Stimulated activated effector memory CD8-positive, alpha-beta T cell treated with anti-CD3 and anti-CD28 coated beads, Interleukin-12 subunit alpha, Interleukin-12 subunit beta, amount 100 ng/mL, for 72 hours (primary cell): ENCODE data around the gene MRPL54.

Source experiments
- ATAC-seq: fragments of 150-1000 bp; cut with Tn5 transposase; 2 replicates; pipeline ENCODE4 v1.10.0; 2021
- DNase-seq, 2 donors: peaks; one replicate each; pipeline ENCODE4 v3.0.0; 2021 to 2022; ENCODE audit warnings: low spot score in 2 of 2
- H3K27ac Mint-ChIP-seq: one replicate; pipeline ENCODE4 v1.8.0; 2022; ENCODE audit warnings: mild to moderate bottlenecking, mixed read lengths
- H3K36me3 Mint-ChIP-seq: one replicate; pipeline ENCODE4 v1.8.0; 2022; ENCODE audit warnings: mild to moderate bottlenecking, mixed read lengths
- H3K4me1 Mint-ChIP-seq: one replicate; pipeline ENCODE4 v1.8.0; 2022; ENCODE audit warnings: mixed read lengths
- H3K4me3 Mint-ChIP-seq: one replicate; pipeline ENCODE4 v1.8.0; 2022; ENCODE audit warnings: mild to moderate bottlenecking, mixed read lengths
- H3K9me3 Mint-ChIP-seq: one replicate; pipeline ENCODE4 v1.8.0; 2022; ENCODE audit warnings: mixed read lengths

MRPL54 gene

GRCh38 chr19:3783660-3784584 is 21.4 kb downstream of the MRPL54 start:
- Mint-ChIP-seq H3K27ac (peak overlapping the region; percentile 68), H3K4me3 (peak overlapping the region; percentile 74), H3K9me3 (peaks cover 9% of the 10 kb centered on the region), H3K4me1 (peaks cover 26% of the 10 kb centered on the region), H3K36me3 (peaks cover 29% of the 10 kb centered on the region)
- DNase-seq (peak in 1 of 2 donors; percentile 43), ATAC-seq (peak; percentile 63)

- Mint-ChIP-seq H3K9me3 (peaks cover 9% of the 10 kb centered on the region), H3K4me3 (peak overlapping the region; percentile 74), H3K27ac (peak overlapping the region; percentile 68), H3K4me1 (peaks cover 33% of the 10 kb centered on the region), H3K36me3 (peaks cover 32% of the 10 kb centered on the region)
- DNase-seq (no peak), ATAC-seq (no peak)
These were observed 22.3 kb downstream of the MRPL54 start for GRCh38 chr19:3784607-3785450.

GRCh38 chr19:3785451-3785937 is 23.0 kb downstream of the MRPL54 start:
- peak; percentile 29 for ATAC-seq
- peaks cover 40% of the 10 kb centered on the region for H3K4me1 Mint-ChIP-seq
- peak overlapping the region; percentile 68 for H3K27ac Mint-ChIP-seq
- H3K36me3 Mint-ChIP-seq: peaks cover 32% of the 10 kb centered on the region
- no peak for DNase-seq
- H3K4me3 Mint-ChIP-seq: peak overlapping the region; percentile 74
- peaks cover 9% of the 10 kb centered on the region for H3K9me3 Mint-ChIP-seq

- Mint-ChIP-seq H3K4me1 (peaks cover 43% of the 10 kb centered on the region), H3K9me3 (peaks cover 9% of the 10 kb centered on the region), H3K36me3 (peaks cover 32% of the 10 kb centered on the region), H3K4me3 (peak within 1 kb of the TSS; percentile 74), H3K27ac (peak within 1 kb of the TSS; percentile 68)
- ATAC-seq: peak; percentile 53
- peak in 1 of 2 donors; percentile 71 for DNase-seq
These were observed 23.7 kb downstream of the MRPL54 start, which contains the start of gene MATK for GRCh38 chr19:3785938-3786824. TSS of gene MATK (minus strand) at chr19:3786381. CDS start at chr19:3785135, 1,246 bp downstream.

GRCh38 chr19:3788996-3789778 is 26.7 kb downstream of the MRPL54 start:
- peaks cover 41% of the 10 kb centered on the region for H3K4me1 Mint-ChIP-seq
- H3K36me3 Mint-ChIP-seq: peaks cover 14% of the 10 kb centered on the region
- peak overlapping the region; percentile 65 for H3K4me3 Mint-ChIP-seq
- peak; percentile 69 for ATAC-seq
- peak in 1 of 2 donors; percentile 65 for DNase-seq
- H3K9me3 Mint-ChIP-seq: no peaks in the 10 kb centered on the region
- peak overlapping the region; percentile 74 for H3K27ac Mint-ChIP-seq

- peaks cover 33% of the 10 kb centered on the region for H3K4me1 Mint-ChIP-seq
- no peaks in the 10 kb centered on the region for H3K9me3 Mint-ChIP-seq
- no peak for DNase-seq
- H3K36me3 Mint-ChIP-seq: peaks cover 6% of the 10 kb centered on the region
- no peak for ATAC-seq
- H3K27ac Mint-ChIP-seq: peak overlapping the region; percentile 35
- no peak overlapping the region for H3K4me3 Mint-ChIP-seq
These were observed 27.8 kb downstream of the MRPL54 start for GRCh38 chr19:3790209-3790734.

GRCh38 chr19:3790941-3791340 is 28.5 kb downstream of the MRPL54 start:
- Mint-ChIP-seq H3K9me3 (no peaks in the 10 kb centered on the region), H3K4me1 (peaks cover 33% of the 10 kb centered on the region), H3K36me3 (peaks cover 6% of the 10 kb centered on the region), H3K27ac (peak overlapping the region; percentile 35), H3K4me3 (no peak overlapping the region)
- DNase-seq (no peak), ATAC-seq (no peak)

- no peak overlapping the region for H3K4me3 Mint-ChIP-seq
- H3K9me3 Mint-ChIP-seq: peaks cover 6% of the 10 kb centered on the region
- H3K27ac Mint-ChIP-seq: no peak overlapping the region
These were observed 29.6 kb downstream of the MRPL54 start for GRCh38 chr19:3792114-3792513.

GRCh38 chr19:3793799-3794198 is 31.3 kb downstream of the MRPL54 start:
- DNase-seq (no peak), ATAC-seq (no peak)
- peaks cover 4% of the 10 kb centered on the region for H3K36me3 Mint-ChIP-seq
- peaks cover 6% of the 10 kb centered on the region for H3K9me3 Mint-ChIP-seq
- H3K4me3 Mint-ChIP-seq: no peak overlapping the region
- H3K27ac Mint-ChIP-seq: no peak overlapping the region
- peaks cover 48% of the 10 kb centered on the region for H3K4me1 Mint-ChIP-seq

More at GRCh38 chr19:3792114-3792513, 29.6 kb downstream of the MRPL54 start:
- DNase-seq (no peak), ATAC-seq (no peak)
- Mint-ChIP-seq H3K4me1 (peaks cover 40% of the 10 kb centered on the region), H3K36me3 (peaks cover 6% of the 10 kb centered on the region)

- peaks cover 6% of the 10 kb centered on the region for H3K9me3 Mint-ChIP-seq
- no peak overlapping the region for H3K4me3 Mint-ChIP-seq
- DNase-seq: no peak
- peaks cover 6% of the 10 kb centered on the region for H3K36me3 Mint-ChIP-seq
- H3K4me1 Mint-ChIP-seq: peaks cover 47% of the 10 kb centered on the region
- ATAC-seq: no peak
- no peak overlapping the region for H3K27ac Mint-ChIP-seq
These were observed 33.9 kb downstream of the MRPL54 start for GRCh38 chr19:3796358-3796757.

GRCh38 chr19:3798137-3798536 is 35.7 kb downstream of the MRPL54 start:
- no peak overlapping the region for H3K27ac Mint-ChIP-seq
- H3K4me1 Mint-ChIP-seq: peaks cover 42% of the 10 kb centered on the region
- ATAC-seq (peak; percentile 96), DNase-seq (no peak)
- H3K9me3 Mint-ChIP-seq: peaks cover 6% of the 10 kb centered on the region
- peak overlapping the region; percentile 13 for H3K4me3 Mint-ChIP-seq
- H3K36me3 Mint-ChIP-seq: peaks cover 12% of the 10 kb centered on the region

GRCh38 chr19:3800996-3801395 is 38.5 kb downstream of the MRPL54 start:
- H3K27ac Mint-ChIP-seq: no peak overlapping the region
- peak overlapping the region; percentile 55 for H3K4me3 Mint-ChIP-seq
- H3K9me3 Mint-ChIP-seq: peaks cover 6% of the 10 kb centered on the region
- H3K36me3 Mint-ChIP-seq: peaks cover 17% of the 10 kb centered on the region
- DNase-seq: no peak
- no peak for ATAC-seq
- H3K4me1 Mint-ChIP-seq: peaks cover 51% of the 10 kb centered on the region

- no peak overlapping the region for H3K27ac Mint-ChIP-seq
- DNase-seq (peak; percentile 48 to 72), ATAC-seq (peak; percentile 67)
- peaks cover 54% of the 10 kb centered on the region for H3K4me1 Mint-ChIP-seq
- H3K9me3 Mint-ChIP-seq: peaks cover 5% of the 10 kb centered on the region
- H3K4me3 Mint-ChIP-seq: peak overlapping the region; percentile 55
- H3K36me3 Mint-ChIP-seq: peaks cover 17% of the 10 kb centered on the region
These were observed 39.1 kb downstream of the MRPL54 start for GRCh38 chr19:3801412-3802096.
